Astrocyte of the cerebellum (primary cell): Measurements from ENCODE around the gene ARL13A.

Source experiments
- DNase-seq: peaks from one replicate; pipeline ENCODE4 v3.0.0-alpha.2; 2011; ENCODE audit warnings: low read depth
- H3K4me3 ChIP-seq: 2 replicates; pipeline ENCODE4 v1.5.1; 2011; ENCODE audit warnings: mild to moderate bottlenecking, low read depth, low read length, moderate library complexity
- in situ Hi-C: cut with HindIII; loops from 2 replicates; pipeline ENCODE4 v1.10.0; 2017; ENCODE audit warnings: low sequenced_read_pairs
- TF ChIP-seq, protein P1 (sequence below): IDR thresholded peaks from 2 replicates; pipeline ENCODE4 v1.5.1; 2012; ENCODE audit warnings: low read length, low read depth, moderate library complexity, mild to moderate bottlenecking; ENCODE audit errors: missing control alignments

Gene ARL13A

DNA sequence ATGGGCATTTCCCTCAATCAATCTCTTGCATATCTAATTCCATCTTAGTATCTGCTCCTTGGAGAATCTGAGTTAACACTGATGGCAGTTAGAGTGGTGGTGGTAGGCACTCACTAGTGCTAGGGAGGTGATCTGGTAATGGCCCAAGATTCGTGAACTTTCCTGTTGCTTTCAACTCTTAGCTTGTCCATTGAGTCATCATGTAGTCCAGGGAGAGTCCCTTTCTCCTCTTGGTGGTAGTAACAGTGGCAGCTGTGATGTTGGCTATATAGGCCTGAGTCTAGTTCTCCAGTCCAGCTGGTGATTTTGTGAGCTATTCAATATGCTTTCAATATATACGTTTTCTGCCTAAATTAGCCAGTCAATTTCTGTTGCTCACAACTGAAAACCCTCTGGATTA is 33.7 kb upstream of the ARL13A start:
- in situ Hi-C loops = no loop called here
- no peak overlapping the region for H3K4me3 ChIP-seq
- no peak for DNase-seq
- TF ChIP-seq, protein P1, sequence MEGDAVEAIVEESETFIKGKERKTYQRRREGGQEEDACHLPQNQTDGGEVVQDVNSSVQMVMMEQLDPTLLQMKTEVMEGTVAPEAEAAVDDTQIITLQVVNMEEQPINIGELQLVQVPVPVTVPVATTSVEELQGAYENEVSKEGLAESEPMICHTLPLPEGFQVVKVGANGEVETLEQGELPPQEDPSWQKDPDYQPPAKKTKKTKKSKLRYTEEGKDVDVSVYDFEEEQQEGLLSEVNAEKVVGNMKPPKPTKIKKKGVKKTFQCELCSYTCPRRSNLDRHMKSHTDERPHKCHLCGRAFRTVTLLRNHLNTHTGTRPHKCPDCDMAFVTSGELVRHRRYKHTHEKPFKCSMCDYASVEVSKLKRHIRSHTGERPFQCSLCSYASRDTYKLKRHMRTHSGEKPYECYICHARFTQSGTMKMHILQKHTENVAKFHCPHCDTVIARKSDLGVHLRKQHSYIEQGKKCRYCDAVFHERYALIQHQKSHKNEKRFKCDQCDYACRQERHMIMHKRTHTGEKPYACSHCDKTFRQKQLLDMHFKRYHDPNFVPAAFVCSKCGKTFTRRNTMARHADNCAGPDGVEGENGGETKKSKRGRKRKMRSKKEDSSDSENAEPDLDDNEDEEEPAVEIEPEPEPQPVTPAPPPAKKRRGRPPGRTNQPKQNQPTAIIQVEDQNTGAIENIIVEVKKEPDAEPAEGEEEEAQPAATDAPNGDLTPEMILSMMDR = no peak

DNA sequence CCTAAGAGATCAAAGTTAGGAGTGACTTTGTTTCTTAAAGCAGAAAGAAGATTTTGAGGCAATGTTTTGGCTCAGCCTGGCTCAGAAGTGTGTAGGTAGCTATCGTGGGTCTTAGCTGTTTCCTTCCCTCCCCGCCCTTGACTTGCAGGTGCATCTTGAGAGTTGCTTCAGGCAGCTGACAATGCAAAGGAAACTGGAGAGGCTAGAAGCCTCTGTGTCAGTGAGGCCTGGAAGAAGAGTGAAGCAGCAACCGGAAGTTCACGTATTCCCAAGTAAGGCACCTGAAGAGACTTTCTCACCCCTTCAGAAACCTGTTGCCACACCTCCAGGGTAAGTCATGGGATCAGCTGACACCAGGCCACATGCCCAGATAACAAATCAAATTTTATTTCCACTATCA is 30.2 kb upstream of the ARL13A start:
- H3K4me3 ChIP-seq = no peak overlapping the region
- in situ Hi-C loops = no loop called here
- TF ChIP-seq, protein P1 = no peak
- no peak for DNase-seq

DNA sequence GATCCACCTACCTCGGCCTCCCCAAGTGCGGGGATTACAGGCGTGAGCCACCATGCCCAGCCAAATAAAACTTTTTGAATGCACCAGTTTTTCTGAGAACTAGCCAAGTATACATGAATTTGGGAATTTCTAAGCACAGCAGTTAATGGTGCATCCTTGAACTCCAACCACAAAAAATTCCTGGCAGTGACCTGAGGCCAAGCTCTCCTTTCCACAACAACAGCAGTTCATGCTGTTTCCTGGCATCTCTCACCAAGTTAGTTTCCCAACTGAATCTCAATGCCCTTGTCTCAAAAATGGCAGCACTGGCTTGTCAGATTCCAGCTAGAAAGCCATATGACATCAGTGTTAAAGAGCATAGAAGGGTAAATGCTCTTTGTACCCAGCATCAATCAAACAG is 24.9 kb upstream of the ARL13A start:
- TF ChIP-seq, protein P1 = no peak
- H3K4me3 ChIP-seq = no peak overlapping the region
- peak; percentile 36 for DNase-seq
- in situ Hi-C loops = no loop called here

DNA sequence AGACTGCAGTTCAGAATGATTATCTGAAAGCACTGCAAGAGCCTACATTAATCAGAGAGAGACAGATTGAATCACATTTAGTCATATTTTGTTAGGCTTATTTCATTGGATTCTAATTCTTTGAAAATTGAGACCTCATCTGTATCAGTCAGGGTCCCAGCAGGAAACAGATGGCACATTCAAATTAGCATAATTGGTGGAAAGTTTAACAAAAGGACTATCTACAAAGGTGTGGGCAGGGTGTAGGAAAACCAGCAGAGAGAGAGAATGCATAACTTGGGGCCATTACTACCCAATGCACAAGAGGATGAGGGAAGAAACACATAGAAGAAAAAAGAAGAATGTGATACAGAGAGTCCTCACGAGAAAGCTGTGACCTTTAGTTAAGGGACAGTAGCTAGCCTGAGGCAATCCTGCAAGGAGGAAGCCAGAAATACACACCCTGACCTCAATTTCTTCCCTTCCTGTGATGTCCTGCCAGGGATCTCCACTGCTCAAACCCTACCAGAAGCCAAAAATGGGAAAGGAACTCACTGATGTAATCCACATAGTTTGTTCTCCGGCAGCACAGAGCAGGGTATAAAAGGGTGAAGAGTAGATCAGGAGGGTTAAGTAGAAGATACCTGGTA is 23.1 kb upstream of the ARL13A start:
- no peak overlapping the region for H3K4me3 ChIP-seq
- DNase-seq = no peak
- in situ Hi-C loops = no loop called here
- TF ChIP-seq, protein P1 = no peak

DNA sequence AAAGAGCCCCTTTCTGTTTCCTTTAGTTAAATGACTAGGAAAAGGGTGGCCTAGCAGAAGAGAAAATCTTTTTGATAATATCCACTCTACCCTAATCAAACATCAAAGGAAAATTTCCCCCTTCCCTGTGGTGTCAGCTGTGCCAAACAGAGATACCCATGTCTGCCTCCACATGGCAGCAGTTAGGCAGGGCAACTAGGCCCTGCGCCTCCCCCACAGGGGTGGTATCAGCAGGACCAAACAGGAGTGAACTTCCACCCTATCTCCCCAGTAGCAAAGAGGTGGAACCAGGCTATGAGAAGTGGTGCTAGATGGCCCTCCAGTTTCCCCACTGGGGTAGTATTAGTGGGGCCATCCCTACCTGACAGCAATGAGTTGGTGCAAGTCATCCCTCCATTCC is 21.0 kb upstream of the ARL13A start:
- no peak for DNase-seq
- no peak overlapping the region for H3K4me3 ChIP-seq
- TF ChIP-seq, protein P1 = no peak
- in situ Hi-C loops = no loop called here

DNA sequence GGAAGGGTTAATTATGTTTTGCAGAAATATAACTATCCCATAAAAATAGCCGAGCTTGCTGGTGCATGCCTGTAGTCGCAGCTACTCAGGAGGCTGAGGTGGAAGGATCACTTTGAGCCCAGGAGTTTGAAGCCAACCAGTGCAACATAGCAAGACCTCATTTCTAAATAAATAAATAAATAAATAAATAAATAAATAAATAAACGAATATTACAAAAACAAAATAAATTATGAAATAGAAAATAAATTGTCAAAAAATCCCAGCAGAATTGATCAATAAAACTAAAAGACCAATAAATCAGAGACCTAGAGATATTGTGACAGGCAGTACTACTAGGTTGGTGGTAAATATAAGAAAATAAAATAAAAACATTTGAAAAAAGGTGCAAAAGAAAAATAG is 6.7 kb upstream of the ARL13A start:
- TF ChIP-seq, protein P1 = no peak
- in situ Hi-C loops = no loop called here
- DNase-seq = no peak
- no peak overlapping the region for H3K4me3 ChIP-seq
